Panc1 (cell line): ENCODE measurements around the gene IL17REL. TPM values are rescaled to one million over a fixed set of nuclear protein-coding genes. Genes with fewer than 3 reads are reported as not detected.

ENCODE experiments used
- ATAC-seq: fragments of 200-7000 bp; cut with Tn5 transposase; 2 replicates; pipeline ENCODE4 v1.9.1; 2020; ENCODE audit warnings: mild to moderate bottlenecking, moderate library complexity
- BruUV-seq: library from RNA; stranded (reverse); fragments of 400-500 nt; replicated peaks from 2 replicates; lab custom pipeline; 2021; lab: Mats Ljungman, UMichigan
- CTCF ChIA-PET: fragments of 300-600 bp; sonication (Branson Sonifier 250); formaldehyde crosslinking; loops from one replicate; lab custom pipeline; 2022; ENCODE audit warnings: antibody characterized with exemption; lab: Charles Lee
- POLR2A ChIA-PET: fragments of 300-600 bp; sonication (Branson Sonifier 250); formaldehyde crosslinking; loops from one replicate; lab custom pipeline; 2022; ENCODE audit warnings: antibody characterized with exemption; lab: Charles Lee
- DNase-seq: peaks from one replicate; pipeline ENCODE4 v3.0.0-alpha.2; 2010; ENCODE audit warnings: low read depth, low spot score
- H3K27ac ChIP-seq: 2 replicates; pipeline ENCODE4 v1.5.1; 2011; ENCODE audit warnings: mild to moderate bottlenecking, low read length, inconsistent platforms
- H3K27me3 ChIP-seq: fragments of 200-500 bp; sonication (Bioruptor generic); 2 replicates; pipeline ENCODE4 v1.6.0; 2014; ENCODE audit warnings: low read length, inconsistent platforms; ENCODE audit not compliant: control insufficient read depth, insufficient read depth
- H3K36me3 ChIP-seq: fragments of 200-500 bp; sonication (Bioruptor generic); 2 replicates; pipeline ENCODE4 v1.5.1; 2014; ENCODE audit warnings: inconsistent platforms, mild to moderate bottlenecking, low read length, moderate library complexity; ENCODE audit not compliant: control insufficient read depth, insufficient read depth
- H3K4me1 ChIP-seq: 2 replicates; pipeline ENCODE4 v1.5.1; 2011; ENCODE audit warnings: inconsistent platforms, mild to moderate bottlenecking, low read length, moderate library complexity; ENCODE audit not compliant: control insufficient read depth, insufficient read depth
- H3K4me3 ChIP-seq, 2 experiments: 2 replicates each; pipeline ENCODE4 v1.5.1; 2011 to 2012; ENCODE audit warnings: low read depth in 2 of 2, low read length in 2 of 2, mild to moderate bottlenecking in 2 of 2, inconsistent platforms in 1 of 2, moderate library complexity in 1 of 2
- H3K9me3 ChIP-seq: fragments of 200-500 bp; sonication (Bioruptor generic); 2 replicates; pipeline ENCODE4 v1.5.1; 2014; ENCODE audit warnings: low read depth, mild to moderate bottlenecking, inconsistent platforms, low read length, moderate library complexity; ENCODE audit not compliant: control insufficient read depth, insufficient read depth
- CTCF ChIP-seq: fragments of 450-650 bp; IDR thresholded peaks from 2 replicates; pipeline ENCODE4 v1.5.1; 2017; ENCODE audit warnings: mild to moderate bottlenecking
- POLR2AphosphoS5 ChIP-seq: IDR thresholded peaks from 2 replicates; pipeline ENCODE4 v1.6.1; 2012; ENCODE audit warnings: mild to moderate bottlenecking, low read depth, low read length, moderate library complexity
- REST ChIP-seq, 2 experiments: IDR thresholded peaks; 2 replicates each; pipeline ENCODE4 v1.6.1; 2011 to 2012; ENCODE audit warnings: low read depth in 2 of 2, control low read depth in 1 of 2, low read length in 1 of 2, mild to moderate bottlenecking in 1 of 2, moderate library complexity in 1 of 2; ENCODE audit not compliant: insufficient read depth in 1 of 2
- SIN3A ChIP-seq: IDR thresholded peaks from 2 replicates; pipeline ENCODE4 v1.6.1; 2012; ENCODE audit warnings: low read depth, mild to moderate bottlenecking, low read length, moderate library complexity, borderline replicate concordance; ENCODE audit not compliant: insufficient read depth
- TCF7L2 ChIP-seq: IDR thresholded peaks from 2 replicates; pipeline ENCODE4 v1.6.1; 2011; ENCODE audit warnings: mild to moderate bottlenecking, low read depth, low read length, inconsistent platforms
- in situ Hi-C: cut with HindIII; loops from 2 replicates; pipeline ENCODE4 v1.10.0; 2016; ENCODE audit warnings: low sequenced_read_pairs, low pct_unique_long_range_greater_than_20kb
- intact Hi-C: fragments of 100-400 bp; cut with micrococcal nuclease; formaldehyde crosslinking; loops from one replicate; pipeline ENCODE4 v1.10.0; 2022; ENCODE audit not compliant: unreplicated experiment
- total RNA-seq: library from RNA; stranded (reverse); gene quantifications from one replicate; pipeline ENCODE4 v1.2.1, GENCODE V29; 2021; ENCODE audit not compliant: unreplicated experiment

The IL17REL gene
- total RNA-seq, 1 experiment from 2014 or later, result 0.82 TPM

- no peaks in the 10 kb centered on the region for H3K4me1 ChIP-seq
- DNase-seq (no peak), ATAC-seq (no peak)
- no peaks in the 10 kb centered on the region for H3K27me3 ChIP-seq
- CTCF ChIA-PET, result no interaction called here
- H3K36me3 ChIP-seq, result no peaks in the 10 kb centered on the region
- BruUV-seq, result no TSS peak
- TF ChIP-seq TCF7L2, result no peak
- TF ChIP-seq POLR2AphosphoS5, result no peak
- no peak for TF ChIP-seq CTCF
- no peak for TF ChIP-seq SIN3A
- no peak for TF ChIP-seq REST (IDR thresholded peaks at IDR 0.05; ENCODE audit: insufficient read depth in 1 of 2, low read depth in 2 of 2, low read length in 1 of 2)
- intact Hi-C loops, result no loop called here
- no peak overlapping the region for H3K27ac ChIP-seq
- POLR2A ChIA-PET, result no interaction called here
- in situ Hi-C loops, result no loop called here
- H3K4me3 ChIP-seq, result no peak overlapping the region
- H3K9me3 ChIP-seq, result no peaks in the 10 kb centered on the region
These were observed 36.3 kb upstream of the IL17REL start for GRCh38 chr22:50048836-50049235.

GRCh38 chr22:50048061-50048765 is 35.6 kb upstream of the IL17REL start:
- intact Hi-C loops, result no loop called here
- Histone ChIP-seq H3K4me1 (no peaks in the 10 kb centered on the region), H3K36me3 (no peaks in the 10 kb centered on the region), H3K4me3 (no peak overlapping the region), H3K9me3 (no peaks in the 10 kb centered on the region), H3K27ac (no peak overlapping the region), H3K27me3 (no peaks in the 10 kb centered on the region)
- no TSS peak for BruUV-seq
- no peak for DNase-seq
- in situ Hi-C loops, result no loop called here
- CTCF ChIA-PET, result no interaction called here
- POLR2A ChIA-PET, result no interaction called here
- ATAC-seq, result no peak
- TF ChIP-seq TCF7L2 (no peak), REST (IDR thresholded peaks at IDR 0.05; ENCODE audit: insufficient read depth in 1 of 2, low read depth in 2 of 2, low read length in 1 of 2) (no peak), SIN3A (no peak), CTCF (no peak), POLR2AphosphoS5 (no peak)
